ENCODE results near the gene PFDN1. TPM values are rescaled to one million over a fixed set of nuclear protein-coding genes. Genes with fewer than 3 reads are reported as not detected.

The PFDN1 gene
- total RNA-seq, 8 experiments from 2014 or later = 51.1 to 98.2 (median 59.4) TPM

- no peak for ATAC-seq (replicated peaks in 6 of 8)
These were observed 57.0 kb downstream of the PFDN1 start for GRCh38 chr5:140245926-140246325.

GRCh38 chr5:140245341-140245740 is 57.6 kb downstream of the PFDN1 start:
- H3K27ac ChIP-seq = no peak overlapping the region
- 91% methylated on average over 4 of the region's 5 CpGs; no CpG with 5 or more reads in 9 of the 10 experiments for WGBS, 10 experiments
- in situ Hi-C loops (cut with MboI; ENCODE audit: low pct_unique_long_range_greater_than_20kb in 2 of 9, low sequenced_read_pairs in 9 of 9, unreplicated experiment in 9 of 9) = loop anchor here in 5 of 9 experiments (10.0 to 25.0 kb wide), 2 partner anchors 109 to 117 kb away; partner anchors contain the start of gene SLC4A9 (in 2 of the 5)
- no peak overlapping the region for H3K4me3 ChIP-seq
- no peak for ATAC-seq (replicated peaks in 6 of 8)
- H3K4me1 ChIP-seq (replicated peaks in 1 of 2) = peaks cover 12 to 20% of the 10 kb centered on the region in 2 donors

More at GRCh38 chr5:140245926-140246325, 57.0 kb downstream of the PFDN1 start:
- H3K4me1 ChIP-seq (replicated peaks in 1 of 2) = peaks cover 11 to 16% of the 10 kb centered on the region in 2 donors
- no peak overlapping the region for H3K4me3 ChIP-seq
- in situ Hi-C loops (cut with MboI; ENCODE audit: low pct_unique_long_range_greater_than_20kb in 2 of 9, low sequenced_read_pairs in 9 of 9, unreplicated experiment in 9 of 9) = loop anchor here in 5 of 9 experiments (10.0 to 25.0 kb wide), 2 partner anchors 109 to 116 kb away; partner anchors contain the start of gene SLC4A9 (in 2 of the 5)
- WGBS, 10 experiments = 79 to 100% (median 91%) methylated on average over 1 to 5 of the region's 7 CpGs; no CpG with 5 or more reads in 2 of the 10 experiments
- no peak overlapping the region for H3K27ac ChIP-seq

- no peak overlapping the region for H3K4me3 ChIP-seq
- ATAC-seq (replicated peaks in 6 of 8) = peak; percentile 18 to 66 (median 40)
- in situ Hi-C loops (cut with MboI; ENCODE audit: low pct_unique_long_range_greater_than_20kb in 2 of 9, low sequenced_read_pairs in 9 of 9, unreplicated experiment in 9 of 9) = loop anchor here in 6 of 9 experiments (5.0 to 25.0 kb wide), 3 partner anchors 108 to 118 kb away; partner anchors contain the start of gene SLC4A9 (in 2 of the 6)
- 0 to 100% (median 22%) methylated on average over 1 to 6 of the region's 14 CpGs; no CpG with 5 or more reads in 3 of the 10 experiments for WGBS, 10 experiments
- H3K27ac ChIP-seq = no peak overlapping the region
- H3K4me1 ChIP-seq (replicated peaks in 1 of 2) = peaks cover 12 to 20% of the 10 kb centered on the region in 2 donors
These were observed 58.3 kb downstream of the PFDN1 start for GRCh38 chr5:140244525-140245025.

- Histone ChIP-seq H3K4me1 (replicated peaks in 1 of 2) (peaks cover 12 to 20% of the 10 kb centered on the region in 2 donors), H3K27ac (no peak overlapping the region), H3K4me3 (no peak overlapping the region)
- 82 to 100% (median 97%) methylated on average over 1 to 4 of the region's 4 CpGs; no CpG with 5 or more reads in 2 of the 10 experiments for WGBS, 10 experiments
- in situ Hi-C loops (cut with MboI; ENCODE audit: low pct_unique_long_range_greater_than_20kb in 2 of 9, low sequenced_read_pairs in 9 of 9, unreplicated experiment in 9 of 9) = loop anchor here in 6 of 9 experiments (5.0 to 25.0 kb wide), 3 partner anchors 109 to 119 kb away; partner anchors contain the start of gene SLC4A9 (in 2 of the 6)
- ATAC-seq (replicated peaks in 6 of 8) = no peak
These were observed 59.1 kb downstream of the PFDN1 start for GRCh38 chr5:140243706-140244250.

- ATAC-seq (replicated peaks in 6 of 8) = no peak
- H3K4me3 ChIP-seq = no peak overlapping the region
- in situ Hi-C loops (cut with MboI; ENCODE audit: low pct_unique_long_range_greater_than_20kb in 2 of 9, low sequenced_read_pairs in 9 of 9, unreplicated experiment in 9 of 9) = loop anchor here in 6 of 9 experiments (5.0 to 25.0 kb wide), 3 partner anchors 109 to 119 kb away; partner anchors contain the start of gene SLC4A9 (in 2 of the 6)
- 60 to 100% (median 85%) methylated on average over 1 to 3 of the region's 4 CpGs; no CpG with 5 or more reads in 6 of the 10 experiments for WGBS, 10 experiments
- H3K27ac ChIP-seq = no peak overlapping the region
- peaks cover 12 to 20% of the 10 kb centered on the region in 2 donors for H3K4me1 ChIP-seq (replicated peaks in 1 of 2)
These were observed 59.9 kb downstream of the PFDN1 start for GRCh38 chr5:140242890-140243585.

- in situ Hi-C loops (cut with MboI; ENCODE audit: low pct_unique_long_range_greater_than_20kb in 2 of 9, low sequenced_read_pairs in 9 of 9, unreplicated experiment in 9 of 9) = loop anchor here in 6 of 9 experiments (5.0 to 25.0 kb wide), 3 partner anchors 110 to 120 kb away; partner anchors contain the start of gene SLC4A9 (in 2 of the 6)
- 41 to 100% (median 77%) methylated on average over 1 to 5 of the region's 5 CpGs; no CpG with 5 or more reads in 4 of the 10 experiments for WGBS, 10 experiments
- no peak overlapping the region for H3K4me3 ChIP-seq
- ATAC-seq (replicated peaks in 6 of 8) = no peak
- H3K27ac ChIP-seq = peak overlapping the region in 1 of 2 donors; percentile 35
- H3K4me1 ChIP-seq (replicated peaks in 1 of 2) = peaks cover 12 to 20% of the 10 kb centered on the region in 2 donors
These were observed 60.8 kb downstream of the PFDN1 start for GRCh38 chr5:140242099-140242498.

- Histone ChIP-seq H3K4me1 (replicated peaks in 1 of 2) (peaks cover 12 to 20% of the 10 kb centered on the region in 2 donors), H3K27ac (peak overlapping the region; percentile 3 to 35), H3K4me3 (no peak overlapping the region)
- in situ Hi-C loops (cut with MboI; ENCODE audit: low pct_unique_long_range_greater_than_20kb in 2 of 9, low sequenced_read_pairs in 9 of 9, unreplicated experiment in 9 of 9) = loop anchor here in 6 of 9 experiments (5.0 to 25.0 kb wide), 3 partner anchors 111 to 121 kb away; partner anchors contain the start of gene SLC4A9 (in 2 of the 6)
- 0 to 35% (median 20%) methylated on average over 1 to 7 of the region's 9 CpGs; no CpG with 5 or more reads in 3 of the 10 experiments for WGBS, 10 experiments
- peak; percentile 69 to 98 (median 90) for ATAC-seq (replicated peaks in 6 of 8)
These were observed 61.8 kb downstream of the PFDN1 start for GRCh38 chr5:140240987-140241706.

- in situ Hi-C loops (cut with MboI; ENCODE audit: low pct_unique_long_range_greater_than_20kb in 2 of 9, low sequenced_read_pairs in 9 of 9, unreplicated experiment in 9 of 9) = loop anchor here in 6 of 9 experiments (5.0 to 25.0 kb wide), 3 partner anchors 112 to 122 kb away; partner anchors contain the start of gene SLC4A9 (in 2 of the 6)
- 10 to 72% (median 57%) methylated on average over 2 to 8 of the region's 11 CpGs; no CpG with 5 or more reads in 4 of the 10 experiments for WGBS, 10 experiments
- no peak overlapping the region for H3K27ac ChIP-seq
- H3K4me1 ChIP-seq (replicated peaks in 1 of 2) = peaks cover 12 to 20% of the 10 kb centered on the region in 2 donors
- no peak overlapping the region for H3K4me3 ChIP-seq
- peak in 4 of 8 experiments; percentile 10 to 59 (median 20) for ATAC-seq (replicated peaks in 6 of 8)
These were observed 62.8 kb downstream of the PFDN1 start for GRCh38 chr5:140239939-140240700.

- in situ Hi-C loops (cut with MboI; ENCODE audit: low pct_unique_long_range_greater_than_20kb in 2 of 9, low sequenced_read_pairs in 9 of 9, unreplicated experiment in 9 of 9) = loop anchor here in 2 of 9 experiments (25.0 kb wide), 1 partner anchor 123 kb away; the partner anchor contains the start of gene SLC4A9 (in 2 of the 2)
- H3K4me1 ChIP-seq (replicated peaks in 1 of 2) = peaks cover 9 to 16% of the 10 kb centered on the region in 2 donors
- no peak overlapping the region for H3K27ac ChIP-seq
- H3K4me3 ChIP-seq = no peak overlapping the region
- peak in 1 of 8 experiments; percentile 1 for ATAC-seq (replicated peaks in 6 of 8)
- 60 to 100% (median 100%) methylated on average over 1 of the region's 5 CpGs; no CpG with 5 or more reads in 7 of the 10 experiments for WGBS, 10 experiments
These were observed 63.4 kb downstream of the PFDN1 start for GRCh38 chr5:140239461-140239860.

GRCh38 chr5:140238756-140239155 is 64.1 kb downstream of the PFDN1 start:
- in situ Hi-C loops (cut with MboI; ENCODE audit: low pct_unique_long_range_greater_than_20kb in 2 of 9, low sequenced_read_pairs in 9 of 9, unreplicated experiment in 9 of 9) = loop anchor here in 2 of 9 experiments (25.0 kb wide), 1 partner anchor 124 kb away; the partner anchor contains the start of gene SLC4A9 (in 2 of the 2)

More at GRCh38 chr5:140238756-140239155, 64.1 kb downstream of the PFDN1 start:
- Histone ChIP-seq H3K4me3 (no peak overlapping the region), H3K27ac (no peak overlapping the region), H3K4me1 (replicated peaks in 1 of 2) (peaks cover 9 to 14% of the 10 kb centered on the region in 2 donors)
- 0 to 100% (median 100%) methylated on average over 1 to 6 of the region's 6 CpGs; no CpG with 5 or more reads in 3 of the 10 experiments for WGBS, 10 experiments
- ATAC-seq (replicated peaks in 6 of 8) = no peak

Data from motor neuron (in vitro differentiated cells).